Dendritic cell treated with granulocyte-macrophage colony-stimulating factor and Interleukin-4, amounts not matched to agents 40 ng/mL and 50 ng/mL, for 4 days (primary cell): Measurements from ENCODE around the gene IRS2.

Experiments used
- H3K27ac Mint-ChIP-seq: one replicate; pipeline ENCODE4 v1.8.0; 2022; ENCODE audit warnings: mild to moderate bottlenecking, mixed read lengths
- H3K27me3 Mint-ChIP-seq: one replicate; pipeline ENCODE4 v1.8.0; 2022; ENCODE audit warnings: mild to moderate bottlenecking, mixed read lengths
- H3K36me3 Mint-ChIP-seq: one replicate; pipeline ENCODE4 v1.8.0; 2022; ENCODE audit warnings: low read depth, mixed read lengths
- H3K4me1 Mint-ChIP-seq: one replicate; pipeline ENCODE4 v1.8.0; 2022; ENCODE audit warnings: low read depth, mixed read lengths
- H3K4me3 Mint-ChIP-seq: one replicate; pipeline ENCODE4 v1.8.0; 2022; ENCODE audit warnings: mild to moderate bottlenecking, moderate library complexity, mixed read lengths
- H3K9me3 Mint-ChIP-seq: one replicate; pipeline ENCODE4 v1.8.0; 2022; ENCODE audit warnings: mixed read lengths
- intact Hi-C: fragments of 100-400 bp; cut with micrococcal nuclease; formaldehyde crosslinking; loops from one replicate; pipeline ENCODE4 v1.15.0; 2022

The IRS2 gene

DNA sequence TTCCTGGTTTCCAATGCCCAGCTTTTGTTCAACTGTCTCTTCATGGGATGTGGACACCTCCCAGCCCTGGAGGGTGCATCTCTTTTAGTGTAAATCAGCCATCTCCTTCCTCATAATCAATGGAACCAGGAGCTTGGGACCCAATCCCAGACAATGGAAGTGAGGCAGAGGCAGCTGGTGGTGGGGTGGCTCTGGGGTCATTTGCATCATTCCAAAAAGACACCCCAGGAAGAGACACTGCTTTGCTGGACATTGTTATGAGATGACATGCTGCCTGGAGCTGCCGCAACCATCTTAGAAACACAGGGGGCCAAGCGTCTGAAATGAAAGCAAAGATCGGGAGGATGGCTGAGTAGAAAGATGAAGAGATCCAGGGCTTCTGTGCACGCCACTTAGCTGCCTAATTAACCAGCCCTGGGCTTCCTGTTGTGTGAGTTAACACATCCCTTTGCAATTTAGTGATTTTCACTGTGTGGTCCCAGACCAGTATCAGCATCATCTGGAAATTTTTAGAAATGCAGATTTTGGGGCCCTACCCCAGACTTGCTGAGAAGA, 36.1 kb downstream of the IRS2 start:
- peaks cover 3% of the 10 kb centered on the region for H3K4me1 Mint-ChIP-seq
- H3K27me3 Mint-ChIP-seq = no peaks in the 10 kb centered on the region
- peaks cover 19% of the 10 kb centered on the region for H3K36me3 Mint-ChIP-seq
- intact Hi-C loops = no loop called here
- H3K4me3 Mint-ChIP-seq = no peak overlapping the region
- no peaks in the 10 kb centered on the region for H3K9me3 Mint-ChIP-seq
- no peak overlapping the region for H3K27ac Mint-ChIP-seq

DNA sequence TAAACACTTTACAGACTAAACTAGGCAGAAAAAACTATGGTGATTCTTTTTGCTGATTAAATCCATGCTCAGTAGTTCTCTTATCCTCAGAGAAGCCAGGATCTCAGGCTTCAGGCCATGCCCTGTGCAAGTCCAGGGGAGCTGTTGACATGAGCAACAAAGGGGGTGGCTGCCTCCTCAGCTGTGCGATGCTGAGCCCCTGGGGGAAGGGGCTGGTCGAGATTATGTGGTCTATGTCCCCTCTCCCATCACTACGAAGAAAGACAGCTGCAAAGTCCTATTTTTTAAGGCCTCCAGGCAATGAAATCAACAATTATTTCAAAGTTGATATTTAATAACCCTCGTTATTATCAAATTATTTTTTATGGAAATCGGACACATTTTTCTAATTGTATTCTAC, 37.0 kb downstream of the IRS2 start:
- Mint-ChIP-seq H3K9me3 (no peaks in the 10 kb centered on the region), H3K27me3 (peaks cover 1% of the 10 kb centered on the region), H3K27ac (no peak overlapping the region), H3K4me3 (no peak overlapping the region), H3K4me1 (peaks cover 3% of the 10 kb centered on the region), H3K36me3 (peaks cover 10% of the 10 kb centered on the region)
- intact Hi-C loops = no loop called here

DNA sequence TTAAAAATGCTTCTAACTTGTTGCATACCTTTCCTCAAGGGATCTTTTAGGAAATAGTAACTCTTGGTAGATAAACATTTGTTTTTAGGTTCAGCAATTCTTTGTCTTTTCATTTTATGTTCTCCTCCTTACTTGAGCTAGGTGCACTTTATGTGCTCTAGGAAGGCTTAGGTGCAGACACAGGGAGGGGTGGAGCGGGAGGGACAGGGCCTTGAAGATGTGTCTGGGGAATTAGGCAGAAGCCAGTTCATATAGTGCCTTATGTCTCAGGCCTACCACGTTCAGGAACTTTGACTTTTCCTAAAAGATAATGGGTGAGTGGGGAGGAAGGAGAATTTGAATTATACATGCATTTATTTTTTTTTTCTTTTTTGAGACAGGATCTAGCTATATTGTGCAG, 37.7 kb downstream of the IRS2 start:
- no peak overlapping the region for H3K4me3 Mint-ChIP-seq
- no peak overlapping the region for H3K27ac Mint-ChIP-seq
- H3K27me3 Mint-ChIP-seq = peaks cover 3% of the 10 kb centered on the region
- peaks cover 10% of the 10 kb centered on the region for H3K36me3 Mint-ChIP-seq
- intact Hi-C loops = no loop called here
- no peaks in the 10 kb centered on the region for H3K9me3 Mint-ChIP-seq
- H3K4me1 Mint-ChIP-seq = peaks cover 7% of the 10 kb centered on the region

DNA sequence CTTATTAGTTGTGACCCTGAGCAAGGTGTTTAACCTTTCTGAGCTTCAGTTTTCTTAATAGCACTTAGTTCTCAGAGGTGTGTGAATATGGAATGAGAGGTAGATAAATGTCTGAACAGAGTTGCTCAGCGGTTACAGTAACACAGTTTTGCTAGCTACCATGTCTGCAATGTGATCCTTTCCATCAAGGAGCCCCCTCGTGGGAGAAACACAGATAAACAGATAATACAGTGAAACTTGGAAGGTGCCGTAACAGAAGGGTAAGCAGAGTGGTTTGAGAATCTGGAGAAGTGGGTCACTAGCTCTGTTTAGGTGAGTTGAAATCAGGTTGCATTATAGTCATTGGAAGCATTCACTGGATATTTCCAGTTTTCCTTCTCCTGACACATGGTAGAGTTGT, 38.9 kb downstream of the IRS2 start:
- H3K36me3 Mint-ChIP-seq = peaks cover under 1% of the 10 kb centered on the region
- no peaks in the 10 kb centered on the region for H3K9me3 Mint-ChIP-seq
- intact Hi-C loops = no loop called here
- no peak overlapping the region for H3K27ac Mint-ChIP-seq
- peaks cover 8% of the 10 kb centered on the region for H3K4me1 Mint-ChIP-seq
- no peak overlapping the region for H3K4me3 Mint-ChIP-seq
- H3K27me3 Mint-ChIP-seq = peaks cover 3% of the 10 kb centered on the region

DNA sequence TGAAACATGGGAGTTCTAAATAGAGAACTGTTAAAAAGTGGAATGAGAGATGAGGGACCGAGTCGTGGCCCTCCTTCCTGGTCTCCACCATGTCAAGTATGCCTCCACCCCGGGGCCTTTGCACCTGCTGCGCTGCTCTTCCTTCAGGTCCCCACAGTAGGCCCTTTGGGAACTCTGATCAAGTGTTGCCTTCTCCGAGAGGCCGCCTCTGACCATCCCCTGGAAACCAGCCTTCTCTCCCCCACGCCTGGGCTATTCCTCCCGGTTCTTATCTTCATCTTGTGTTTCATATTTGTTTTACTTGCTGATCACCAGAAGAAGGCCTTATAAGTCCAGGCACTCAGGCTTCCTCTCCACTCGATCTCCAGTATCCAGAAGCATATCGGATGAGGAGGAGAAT, 40.0 kb downstream of the IRS2 start:
- Mint-ChIP-seq H3K4me3 (no peak overlapping the region), H3K27me3 (peaks cover 3% of the 10 kb centered on the region), H3K36me3 (no peaks in the 10 kb centered on the region), H3K4me1 (peaks cover 8% of the 10 kb centered on the region), H3K9me3 (no peaks in the 10 kb centered on the region), H3K27ac (no peak overlapping the region)
- intact Hi-C loops = no loop called here

DNA sequence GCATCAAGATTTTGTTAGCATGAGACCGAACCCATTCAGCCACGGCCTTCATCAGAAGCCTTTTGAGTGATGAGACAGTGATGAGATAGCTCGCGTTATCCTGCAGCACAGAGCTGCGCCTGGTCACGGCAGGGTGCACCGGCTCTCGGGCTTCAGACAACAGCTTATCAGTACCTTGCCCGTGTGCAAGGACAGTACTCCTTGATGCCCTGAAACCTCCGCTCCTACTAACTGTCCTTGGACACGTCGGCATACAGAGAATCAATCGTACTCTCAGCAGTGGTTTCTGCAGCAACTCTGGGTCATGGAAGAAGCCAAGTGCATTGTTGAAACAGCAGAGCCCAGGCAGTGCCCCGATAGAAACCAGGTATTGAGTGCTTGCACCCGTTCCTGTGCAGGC, 40.7 kb downstream of the IRS2 start:
- Mint-ChIP-seq H3K9me3 (no peaks in the 10 kb centered on the region), H3K27ac (no peak overlapping the region), H3K4me1 (peaks cover 8% of the 10 kb centered on the region), H3K27me3 (peaks cover 3% of the 10 kb centered on the region), H3K36me3 (no peaks in the 10 kb centered on the region), H3K4me3 (no peak overlapping the region)
- intact Hi-C loops = no loop called here

DNA sequence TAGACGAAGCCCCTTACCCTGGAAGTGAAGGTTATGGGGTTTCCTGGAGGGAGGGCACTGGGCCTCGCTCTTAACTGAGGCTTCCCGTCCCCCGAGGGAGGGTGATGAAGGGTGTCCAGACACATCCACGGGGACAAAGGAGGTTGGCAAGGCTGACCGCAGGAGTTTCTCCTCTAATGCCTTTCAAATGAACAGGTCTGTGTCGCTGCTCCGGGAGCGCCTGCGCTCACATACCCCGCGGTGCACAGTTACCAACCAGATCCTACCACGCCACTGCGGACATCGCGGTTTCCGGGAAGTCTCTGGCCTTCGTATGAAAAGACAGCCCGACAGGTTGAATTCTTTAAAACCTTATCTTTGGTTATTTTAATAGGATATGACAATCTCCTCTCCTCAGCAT, 41.3 kb downstream of the IRS2 start:
- no peak overlapping the region for H3K4me3 Mint-ChIP-seq
- no peaks in the 10 kb centered on the region for H3K36me3 Mint-ChIP-seq
- intact Hi-C loops = no loop called here
- no peaks in the 10 kb centered on the region for H3K9me3 Mint-ChIP-seq
- no peak overlapping the region for H3K27ac Mint-ChIP-seq
- peaks cover 12% of the 10 kb centered on the region for H3K4me1 Mint-ChIP-seq
- H3K27me3 Mint-ChIP-seq = peaks cover 5% of the 10 kb centered on the region

DNA sequence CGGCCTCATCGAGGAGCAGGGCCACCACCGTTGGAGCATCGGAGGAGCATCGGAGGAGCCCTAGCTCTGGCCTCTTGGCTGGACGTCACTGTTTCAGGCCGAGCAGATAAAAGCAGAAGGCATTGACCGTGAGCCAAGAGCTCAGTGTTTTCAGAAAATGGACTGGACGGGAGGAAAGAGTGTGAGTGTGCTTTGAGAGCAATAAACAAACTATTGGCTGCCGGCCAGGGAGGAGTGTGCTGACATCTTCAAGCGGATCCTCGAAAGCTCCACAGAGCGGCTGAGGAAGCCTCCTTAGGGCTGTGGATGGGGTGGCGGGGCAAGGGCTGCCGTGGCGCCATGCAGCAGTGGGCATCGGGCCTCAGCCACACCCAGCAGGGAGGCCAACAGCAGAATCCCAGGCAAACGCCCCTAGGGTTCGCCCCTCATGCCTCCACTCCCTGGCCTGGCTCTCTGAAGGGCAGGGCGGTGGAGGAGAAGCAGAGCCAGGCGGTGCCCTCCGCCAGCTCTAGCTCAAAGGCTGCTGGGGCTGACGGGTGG, 41.8 kb downstream of the IRS2 start:
- intact Hi-C loops = no loop called here
- peaks cover 5% of the 10 kb centered on the region for H3K27me3 Mint-ChIP-seq
- H3K4me3 Mint-ChIP-seq = no peak overlapping the region
- no peaks in the 10 kb centered on the region for H3K36me3 Mint-ChIP-seq
- H3K4me1 Mint-ChIP-seq = peaks cover 14% of the 10 kb centered on the region
- H3K9me3 Mint-ChIP-seq = no peaks in the 10 kb centered on the region
- no peak overlapping the region for H3K27ac Mint-ChIP-seq

DNA sequence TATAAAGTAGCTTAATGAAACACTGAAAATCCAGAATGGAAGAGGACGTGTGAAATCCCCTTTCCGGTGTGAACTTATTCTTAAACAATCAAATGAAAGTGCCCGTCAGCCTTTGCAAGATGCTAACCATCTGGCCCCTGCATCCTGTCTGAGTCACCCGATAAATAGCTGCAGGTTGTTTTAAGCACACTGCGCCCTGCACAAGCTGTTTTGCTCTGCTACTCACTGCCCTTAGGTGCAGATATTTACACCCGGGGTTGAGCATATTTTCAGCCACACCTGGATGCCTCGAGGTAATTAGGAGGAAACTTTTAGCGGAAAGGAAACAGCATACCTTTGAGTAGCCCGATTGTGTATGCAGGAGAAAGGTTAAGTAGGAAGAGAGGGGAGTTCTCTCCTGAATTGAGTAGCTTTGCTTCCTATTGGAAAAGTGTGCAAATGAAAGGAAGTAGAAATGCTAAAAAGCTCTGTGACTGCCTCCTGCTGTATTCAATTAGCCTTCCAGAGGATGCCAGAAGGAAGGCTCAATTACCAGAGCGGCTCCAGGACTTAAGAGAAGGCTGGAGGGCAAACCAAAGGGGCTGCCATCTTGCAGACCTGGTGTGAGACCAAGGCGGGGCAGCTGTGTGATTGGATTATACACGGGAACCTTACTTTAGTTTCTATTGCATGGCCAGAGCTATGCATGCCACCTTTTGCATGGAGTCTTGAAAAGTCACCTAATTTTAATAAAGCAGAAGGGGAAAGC, 42.5 kb downstream of the IRS2 start:
- intact Hi-C loops = no loop called here
- H3K36me3 Mint-ChIP-seq = no peaks in the 10 kb centered on the region
- peaks cover 5% of the 10 kb centered on the region for H3K27me3 Mint-ChIP-seq
- no peak overlapping the region for H3K4me3 Mint-ChIP-seq
- peaks cover 14% of the 10 kb centered on the region for H3K4me1 Mint-ChIP-seq
- no peaks in the 10 kb centered on the region for H3K9me3 Mint-ChIP-seq
- no peak overlapping the region for H3K27ac Mint-ChIP-seq

DNA sequence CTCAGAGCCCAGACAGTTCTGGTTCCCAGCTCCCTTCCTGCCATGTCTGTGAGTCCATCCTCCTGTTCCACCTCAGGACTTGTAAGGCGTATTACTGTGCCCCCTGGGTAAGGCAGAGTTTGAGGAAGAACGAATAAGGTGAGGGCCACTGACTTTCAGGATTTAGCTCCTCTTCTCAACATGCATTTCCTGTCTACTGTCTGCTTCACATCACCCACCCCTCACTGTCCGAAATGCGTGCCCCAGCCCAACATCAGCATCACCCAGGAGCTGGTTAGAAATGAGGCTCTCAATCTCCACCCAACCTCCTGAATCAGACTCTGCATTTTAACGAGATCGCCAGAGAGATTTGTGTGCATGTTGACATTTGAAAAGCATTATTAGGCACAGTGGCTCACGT, 44.4 kb downstream of the IRS2 start:
- Mint-ChIP-seq H3K36me3 (no peaks in the 10 kb centered on the region), H3K4me1 (peaks cover 15% of the 10 kb centered on the region), H3K27ac (no peak overlapping the region), H3K9me3 (no peaks in the 10 kb centered on the region), H3K4me3 (no peak overlapping the region), H3K27me3 (peaks cover 5% of the 10 kb centered on the region)
- intact Hi-C loops = no loop called here

DNA sequence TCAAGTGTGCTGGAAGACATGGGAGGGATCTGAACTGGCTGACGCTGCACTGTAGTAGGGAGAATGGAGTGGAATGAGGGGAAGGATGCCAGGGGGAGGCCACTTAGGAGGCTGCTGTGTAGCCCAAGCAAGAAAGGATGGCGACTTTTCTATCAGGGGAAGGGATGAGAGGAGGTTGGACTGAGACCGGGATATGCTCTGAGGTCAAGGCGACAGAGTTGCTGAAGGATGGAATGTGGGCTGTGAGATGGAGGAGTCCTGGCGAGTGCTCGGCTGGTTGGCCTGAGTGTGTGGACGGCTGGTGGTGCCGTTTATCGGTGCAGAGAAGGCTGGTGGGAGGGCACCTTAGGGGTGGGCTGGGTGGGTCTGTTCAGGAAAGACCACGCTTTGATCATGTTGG, 45.7 kb downstream of the IRS2 start:
- H3K4me3 Mint-ChIP-seq = no peak overlapping the region

DNA sequence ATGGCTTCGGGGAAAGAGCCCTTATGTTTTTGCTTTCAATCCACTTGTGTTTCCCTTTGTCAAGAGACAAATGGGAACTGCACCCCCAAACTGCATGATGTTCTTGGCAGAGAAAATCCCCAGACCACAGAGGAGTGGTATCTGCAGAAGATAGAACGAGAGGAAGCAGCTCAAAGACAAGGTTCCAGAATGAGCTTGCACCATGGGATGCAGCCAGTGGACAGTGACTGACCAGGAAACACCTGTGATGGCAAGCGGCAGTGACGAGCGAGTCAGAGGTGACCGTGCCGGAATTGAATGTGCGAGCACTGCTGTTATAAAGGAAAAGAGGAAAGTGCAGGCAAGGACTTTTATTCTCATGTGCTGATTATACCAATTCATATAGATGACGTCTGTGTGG, 46.3 kb downstream of the IRS2 start:
- peaks cover 5% of the 10 kb centered on the region for H3K27me3 Mint-ChIP-seq
- no peaks in the 10 kb centered on the region for H3K36me3 Mint-ChIP-seq
- H3K4me1 Mint-ChIP-seq = peaks cover 15% of the 10 kb centered on the region
- intact Hi-C loops = no loop called here
- H3K4me3 Mint-ChIP-seq = no peak overlapping the region
- no peaks in the 10 kb centered on the region for H3K9me3 Mint-ChIP-seq
- no peak overlapping the region for H3K27ac Mint-ChIP-seq

More for the DNA sequence above, 45.7 kb downstream of the IRS2 start:
- intact Hi-C loops = no loop called here
- H3K36me3 Mint-ChIP-seq = no peaks in the 10 kb centered on the region
- H3K27me3 Mint-ChIP-seq = peaks cover 5% of the 10 kb centered on the region
- no peak overlapping the region for H3K27ac Mint-ChIP-seq
- peaks cover 15% of the 10 kb centered on the region for H3K4me1 Mint-ChIP-seq
- H3K9me3 Mint-ChIP-seq = no peaks in the 10 kb centered on the region

DNA sequence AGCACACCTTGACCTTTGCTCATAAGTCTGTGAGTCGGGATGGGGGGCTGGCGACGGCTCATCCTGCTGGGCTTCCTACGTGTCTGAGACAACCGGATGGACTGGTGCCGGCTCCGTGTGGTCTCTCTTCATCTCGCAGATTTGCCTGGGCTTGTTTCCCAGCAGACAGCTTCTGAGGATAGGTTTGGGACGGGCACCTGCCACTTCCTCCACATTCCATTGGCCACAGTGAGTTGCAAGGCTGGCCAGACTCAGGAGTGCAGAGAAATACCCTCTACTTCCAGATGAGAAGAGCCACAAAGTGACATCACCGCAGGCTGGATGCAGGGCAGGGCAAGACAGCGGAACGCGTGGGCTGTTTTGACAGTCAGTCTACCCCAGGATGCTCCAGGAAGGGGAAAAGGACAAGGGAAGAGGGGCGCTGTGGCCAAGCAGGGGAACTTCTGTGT, 48.1 kb downstream of the IRS2 start:
- no peak overlapping the region for H3K4me3 Mint-ChIP-seq
- intact Hi-C loops = no loop called here
- peaks cover 10% of the 10 kb centered on the region for H3K4me1 Mint-ChIP-seq
- H3K27ac Mint-ChIP-seq = no peak overlapping the region
- H3K36me3 Mint-ChIP-seq = no peaks in the 10 kb centered on the region
- H3K27me3 Mint-ChIP-seq = peaks cover 2% of the 10 kb centered on the region
- H3K9me3 Mint-ChIP-seq = no peaks in the 10 kb centered on the region

DNA sequence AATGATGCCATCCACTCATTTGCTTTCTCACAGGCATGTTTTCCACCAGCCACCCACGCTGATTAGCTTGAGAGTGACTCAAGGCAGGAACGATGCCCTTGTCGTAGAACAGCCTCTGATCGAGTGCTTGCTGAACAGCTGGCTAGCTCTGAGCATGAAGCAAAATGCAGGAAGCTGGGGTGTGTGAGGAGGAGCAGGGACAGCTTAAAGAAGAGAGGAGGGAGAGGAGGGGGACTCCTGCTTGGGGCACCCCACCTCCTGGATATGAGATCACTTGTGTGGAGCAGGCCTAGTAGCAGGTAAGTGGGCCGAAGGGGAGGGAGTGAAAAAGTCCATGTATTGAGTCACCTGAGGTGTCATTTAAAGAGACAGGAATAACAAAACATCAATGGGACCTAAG, 48.8 kb downstream of the IRS2 start:
- Mint-ChIP-seq H3K27ac (no peak overlapping the region), H3K9me3 (no peaks in the 10 kb centered on the region), H3K27me3 (peaks cover 2% of the 10 kb centered on the region), H3K4me1 (peaks cover 10% of the 10 kb centered on the region), H3K4me3 (no peak overlapping the region), H3K36me3 (no peaks in the 10 kb centered on the region)
- intact Hi-C loops = no loop called here
